ENCODE measurements around the gene CLDN3. TPM values are rescaled to one million over a fixed set of nuclear protein-coding genes. Genes with fewer than 3 reads are reported as not detected.
A peak's percentile ranks its signal among the peaks of the same experiment; 100 is the strongest.

CLDN3 gene
- polyA plus RNA-seq, 1 donor from 2014 or later = not detected

DNA sequence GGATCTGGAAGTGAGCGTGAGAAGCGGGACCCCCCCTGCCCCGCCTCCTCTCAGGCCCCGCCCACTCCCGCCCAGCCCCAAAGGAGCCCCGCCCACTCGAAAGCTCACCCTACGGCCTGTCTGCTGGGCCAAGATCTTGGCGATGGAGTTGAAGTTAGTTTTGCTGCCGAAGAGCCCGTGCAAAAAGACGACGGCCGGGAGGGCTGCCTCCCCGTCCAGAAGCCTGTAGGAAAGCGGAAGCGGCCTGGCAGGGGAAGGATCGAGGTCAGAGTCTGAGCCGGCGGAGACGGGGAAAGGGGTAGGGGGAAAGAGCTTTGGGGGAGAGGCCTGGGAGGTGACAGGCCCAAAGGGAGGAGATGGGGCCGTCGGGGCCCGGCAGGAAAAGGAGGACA lies 31.9 kb downstream of the CLDN3 start:
- Histone ChIP-seq H3K79me2 (replicated peaks; ENCODE audit: insufficient read depth, low read length) (no peaks in the 10 kb centered on the region), H3K4me2 (ENCODE audit: low read length) (peak overlapping the region; percentile 80), H3K36me3 (ENCODE audit: insufficient read depth, low read length) (no peaks in the 10 kb centered on the region), H3K9me2 (ENCODE audit: insufficient read depth, low read length) (no peaks in the 10 kb centered on the region), H3K9me3 (ENCODE audit: low read length) (no peaks in the 10 kb centered on the region), H3F3A (ENCODE audit: insufficient read depth, low read length, poor library complexity, severe bottlenecking) (no peaks in the 10 kb centered on the region), H3K27ac (ENCODE audit: low read length) (peak overlapping the region; percentile 63), H2AFZ (ENCODE audit: low read depth, low read length) (peak overlapping the region; percentile 80), H4K20me1 (ENCODE audit: insufficient read depth) (no peaks in the 10 kb centered on the region), H3K4me3 (ENCODE audit: low read length) (peak overlapping the region; percentile 81), H3K9ac (ENCODE audit: low read length) (peak overlapping the region; percentile 97), H3K27me3 (ENCODE audit: insufficient read depth, low read depth, low read length) (no peaks in the 10 kb centered on the region)
- TF ChIP-seq SMC3 (conservative IDR thresholded peaks at IDR 0.05; ENCODE audit: poor library complexity) = no peak
- no peak for TF ChIP-seq MXI1 (conservative IDR thresholded peaks at IDR 0.05; ENCODE audit: poor library complexity, severe bottlenecking)
- no peak for TF ChIP-seq TAF1 (IDR thresholded peaks at IDR 0.05; ENCODE audit: low read depth)
- TF ChIP-seq EP300 (conservative IDR thresholded peaks at IDR 0.05; ENCODE audit: poor library complexity, severe bottlenecking) = no peak
- TF ChIP-seq, protein P1, sequence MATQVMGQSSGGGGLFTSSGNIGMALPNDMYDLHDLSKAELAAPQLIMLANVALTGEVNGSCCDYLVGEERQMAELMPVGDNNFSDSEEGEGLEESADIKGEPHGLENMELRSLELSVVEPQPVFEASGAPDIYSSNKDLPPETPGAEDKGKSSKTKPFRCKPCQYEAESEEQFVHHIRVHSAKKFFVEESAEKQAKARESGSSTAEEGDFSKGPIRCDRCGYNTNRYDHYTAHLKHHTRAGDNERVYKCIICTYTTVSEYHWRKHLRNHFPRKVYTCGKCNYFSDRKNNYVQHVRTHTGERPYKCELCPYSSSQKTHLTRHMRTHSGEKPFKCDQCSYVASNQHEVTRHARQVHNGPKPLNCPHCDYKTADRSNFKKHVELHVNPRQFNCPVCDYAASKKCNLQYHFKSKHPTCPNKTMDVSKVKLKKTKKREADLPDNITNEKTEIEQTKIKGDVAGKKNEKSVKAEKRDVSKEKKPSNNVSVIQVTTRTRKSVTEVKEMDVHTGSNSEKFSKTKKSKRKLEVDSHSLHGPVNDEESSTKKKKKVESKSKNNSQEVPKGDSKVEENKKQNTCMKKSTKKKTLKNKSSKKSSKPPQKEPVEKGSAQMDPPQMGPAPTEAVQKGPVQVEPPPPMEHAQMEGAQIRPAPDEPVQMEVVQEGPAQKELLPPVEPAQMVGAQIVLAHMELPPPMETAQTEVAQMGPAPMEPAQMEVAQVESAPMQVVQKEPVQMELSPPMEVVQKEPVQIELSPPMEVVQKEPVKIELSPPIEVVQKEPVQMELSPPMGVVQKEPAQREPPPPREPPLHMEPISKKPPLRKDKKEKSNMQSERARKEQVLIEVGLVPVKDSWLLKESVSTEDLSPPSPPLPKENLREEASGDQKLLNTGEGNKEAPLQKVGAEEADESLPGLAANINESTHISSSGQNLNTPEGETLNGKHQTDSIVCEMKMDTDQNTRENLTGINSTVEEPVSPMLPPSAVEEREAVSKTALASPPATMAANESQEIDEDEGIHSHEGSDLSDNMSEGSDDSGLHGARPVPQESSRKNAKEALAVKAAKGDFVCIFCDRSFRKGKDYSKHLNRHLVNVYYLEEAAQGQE (IDR thresholded peaks at IDR 0.05; ENCODE audit: borderline replicate concordance) = no peak
- TF ChIP-seq RAD21 (conservative IDR thresholded peaks at IDR 0.05) = no peak
- TF ChIP-seq, protein P2, sequence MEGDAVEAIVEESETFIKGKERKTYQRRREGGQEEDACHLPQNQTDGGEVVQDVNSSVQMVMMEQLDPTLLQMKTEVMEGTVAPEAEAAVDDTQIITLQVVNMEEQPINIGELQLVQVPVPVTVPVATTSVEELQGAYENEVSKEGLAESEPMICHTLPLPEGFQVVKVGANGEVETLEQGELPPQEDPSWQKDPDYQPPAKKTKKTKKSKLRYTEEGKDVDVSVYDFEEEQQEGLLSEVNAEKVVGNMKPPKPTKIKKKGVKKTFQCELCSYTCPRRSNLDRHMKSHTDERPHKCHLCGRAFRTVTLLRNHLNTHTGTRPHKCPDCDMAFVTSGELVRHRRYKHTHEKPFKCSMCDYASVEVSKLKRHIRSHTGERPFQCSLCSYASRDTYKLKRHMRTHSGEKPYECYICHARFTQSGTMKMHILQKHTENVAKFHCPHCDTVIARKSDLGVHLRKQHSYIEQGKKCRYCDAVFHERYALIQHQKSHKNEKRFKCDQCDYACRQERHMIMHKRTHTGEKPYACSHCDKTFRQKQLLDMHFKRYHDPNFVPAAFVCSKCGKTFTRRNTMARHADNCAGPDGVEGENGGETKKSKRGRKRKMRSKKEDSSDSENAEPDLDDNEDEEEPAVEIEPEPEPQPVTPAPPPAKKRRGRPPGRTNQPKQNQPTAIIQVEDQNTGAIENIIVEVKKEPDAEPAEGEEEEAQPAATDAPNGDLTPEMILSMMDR (IDR thresholded peaks at IDR 0.05; ENCODE audit: poor library complexity, severe bottlenecking) = no peak
- TF ChIP-seq EZH2 (IDR thresholded peaks at IDR 0.05; ENCODE audit: borderline replicate concordance, insufficient read depth, low read length, poor library complexity, severe bottlenecking) = no peak
- TF ChIP-seq POLR2AphosphoS5 (IDR thresholded peaks at IDR 0.05) = no peak

DNA sequence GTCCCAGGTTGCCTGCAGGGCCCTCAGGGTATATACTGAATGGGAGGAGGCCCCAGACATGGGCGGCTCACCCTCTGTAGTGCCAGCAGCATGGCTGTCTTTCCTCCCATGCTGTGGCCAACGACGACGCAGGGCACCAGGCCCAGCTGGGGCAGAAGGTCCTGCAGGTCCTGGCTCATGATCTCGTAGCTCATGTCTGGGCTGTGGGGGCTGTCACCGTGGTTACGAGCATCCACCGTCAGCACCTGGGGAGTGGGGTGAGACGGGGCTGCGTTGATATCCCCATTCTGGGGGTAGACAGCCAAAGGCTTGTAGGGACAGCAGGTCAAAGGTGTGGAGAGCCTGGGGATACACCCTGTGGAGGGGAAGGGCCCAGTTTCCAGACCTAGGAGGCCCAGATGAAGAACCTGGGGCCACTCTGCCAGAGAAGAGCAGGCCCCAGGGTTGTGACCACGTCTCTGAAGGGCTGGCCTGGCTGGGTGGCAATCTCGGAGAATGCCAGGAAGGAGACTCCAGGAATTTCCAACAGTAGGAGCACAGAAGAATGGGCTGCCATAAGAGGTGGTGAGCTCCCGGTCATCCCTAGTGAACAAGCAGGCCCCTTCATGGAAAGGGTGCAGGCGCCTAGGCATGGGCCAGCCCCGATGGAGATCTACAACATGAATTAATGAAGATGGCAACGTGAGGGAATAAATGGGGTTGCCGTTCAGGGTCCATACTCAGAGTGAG lies 32.4 kb downstream of the CLDN3 start:
- Histone ChIP-seq H4K20me1 (ENCODE audit: insufficient read depth) (no peaks in the 10 kb centered on the region), H2AFZ (ENCODE audit: low read depth, low read length) (no peak overlapping the region), H3F3A (ENCODE audit: insufficient read depth, low read length, poor library complexity, severe bottlenecking) (no peaks in the 10 kb centered on the region), H3K9me2 (ENCODE audit: insufficient read depth, low read length) (no peaks in the 10 kb centered on the region), H3K27ac (ENCODE audit: low read length) (no peak overlapping the region), H3K9ac (ENCODE audit: low read length) (peak overlapping the region; percentile 97), H3K4me2 (ENCODE audit: low read length) (peak overlapping the region; percentile 8), H3K27me3 (ENCODE audit: insufficient read depth, low read depth, low read length) (no peaks in the 10 kb centered on the region), H3K9me3 (ENCODE audit: low read length) (no peaks in the 10 kb centered on the region), H3K79me2 (replicated peaks; ENCODE audit: insufficient read depth, low read length) (no peaks in the 10 kb centered on the region), H3K4me3 (ENCODE audit: low read length) (peak overlapping the region; percentile 81), H3K36me3 (ENCODE audit: insufficient read depth, low read length) (no peaks in the 10 kb centered on the region)
- TF ChIP-seq EP300 (conservative IDR thresholded peaks at IDR 0.05; ENCODE audit: poor library complexity, severe bottlenecking) (no peak), SMC3 (conservative IDR thresholded peaks at IDR 0.05; ENCODE audit: poor library complexity) (no peak), TAF1 (IDR thresholded peaks at IDR 0.05; ENCODE audit: low read depth) (no peak), RAD21 (conservative IDR thresholded peaks at IDR 0.05) (no peak), POLR2AphosphoS5 (IDR thresholded peaks at IDR 0.05) (no peak)
- TF ChIP-seq, protein P1 (IDR thresholded peaks at IDR 0.05; ENCODE audit: borderline replicate concordance) = no peak
- TF ChIP-seq, protein P2 (IDR thresholded peaks at IDR 0.05; ENCODE audit: poor library complexity, severe bottlenecking) = no peak

Measured in neural cell (in vitro differentiated cells).